ENCODE data around the gene LRRC3.

Gene LRRC3

DNA sequence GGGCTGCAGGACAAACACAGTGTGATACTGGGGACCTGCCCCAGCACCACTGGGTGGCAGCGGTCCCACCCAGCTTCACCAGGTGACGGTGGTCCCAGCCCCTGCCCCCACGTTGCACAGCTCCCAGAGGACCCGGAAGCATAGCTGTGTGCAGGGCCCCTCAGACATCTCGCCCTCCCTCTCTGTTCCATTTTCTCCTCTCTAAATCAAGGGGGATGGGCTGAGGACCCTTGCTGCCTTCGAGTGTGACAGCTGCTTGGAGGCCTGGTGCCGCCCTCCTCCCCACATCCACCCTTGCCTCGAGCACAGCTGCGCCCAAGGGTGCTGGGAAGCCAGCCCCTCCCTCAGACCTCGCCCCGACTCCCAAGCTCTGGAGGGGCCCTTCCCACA lies 16.1 kb upstream of the LRRC3 start:
- no peaks in the 10 kb centered on the region for H3K9me3 ChIP-seq (ENCODE audit: control insufficient read depth in 2 of 2, low read length in 2 of 2)
- no peak overlapping the region for H3K9ac ChIP-seq (ENCODE audit: low read depth in 1 of 2, low read length in 2 of 2)
- H3K27me3 ChIP-seq (ENCODE audit: control insufficient read depth in 2 of 2, insufficient read depth in 2 of 2, low read length in 2 of 2) = no peaks in the 10 kb centered on the region
- H3K36me3 ChIP-seq (ENCODE audit: control insufficient read depth in 2 of 2, insufficient read depth in 2 of 2, low read length in 2 of 2) = no peaks in the 10 kb centered on the region
- H3K27ac ChIP-seq (ENCODE audit: low read depth in 2 of 2, low read length in 2 of 2) = no peak overlapping the region
- no peak overlapping the region for H3K4me3 ChIP-seq (ENCODE audit: low read length in 2 of 2)
- H3K4me1 ChIP-seq (ENCODE audit: control insufficient read depth in 2 of 2, insufficient read depth in 2 of 2, low read length in 2 of 2) = peaks cover 0 to 3% of the 10 kb centered on the region in 2 donors

DNA sequence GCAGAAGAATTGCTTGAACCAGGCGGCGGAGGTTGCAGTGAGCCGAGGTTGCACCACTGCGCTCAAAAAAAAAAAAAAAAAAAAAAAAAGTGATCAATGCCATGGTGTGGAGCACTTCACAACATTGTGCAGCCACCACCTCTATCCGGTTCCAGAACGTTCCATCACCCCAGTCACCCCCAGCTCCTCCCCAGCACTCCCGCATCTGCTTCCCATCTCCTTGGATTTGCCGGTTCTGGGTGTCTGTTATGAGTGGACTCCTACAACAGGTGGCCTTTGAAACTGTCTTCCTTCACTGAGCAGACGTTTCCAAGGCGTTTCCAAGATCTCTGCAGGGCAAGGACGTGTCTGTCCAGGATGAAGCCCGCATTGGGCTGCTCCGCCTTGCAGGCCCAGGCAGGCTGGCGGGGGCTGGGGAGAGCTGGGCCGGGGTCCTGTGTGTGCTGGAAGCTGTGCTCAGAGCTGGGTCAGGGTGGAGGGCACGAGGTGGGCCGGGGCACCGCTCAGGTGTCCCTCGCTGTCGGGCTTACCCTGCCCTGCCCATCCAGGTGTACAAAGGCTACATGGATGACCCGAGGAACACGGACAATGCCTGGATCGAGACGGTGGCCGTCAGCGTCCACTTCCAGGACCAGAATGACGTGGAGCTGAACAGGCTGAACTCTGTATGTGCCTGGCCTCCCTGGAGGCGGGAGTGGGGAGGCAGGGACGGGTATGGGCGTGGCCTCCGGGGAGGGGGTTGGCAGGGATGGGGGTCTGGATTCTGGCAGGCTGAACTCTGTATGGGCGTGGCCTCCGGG lies 14.9 kb upstream of the LRRC3 start:
- Histone ChIP-seq H3K27me3 (ENCODE audit: control insufficient read depth in 2 of 2, insufficient read depth in 2 of 2, low read length in 2 of 2) (no peaks in the 10 kb centered on the region), H3K9ac (ENCODE audit: low read depth in 1 of 2, low read length in 2 of 2) (no peak overlapping the region), H3K4me1 (ENCODE audit: control insufficient read depth in 2 of 2, insufficient read depth in 2 of 2, low read length in 2 of 2) (peaks cover 0 to 3% of the 10 kb centered on the region in 2 donors), H3K36me3 (ENCODE audit: control insufficient read depth in 2 of 2, insufficient read depth in 2 of 2, low read length in 2 of 2) (no peaks in the 10 kb centered on the region), H3K9me3 (ENCODE audit: control insufficient read depth in 2 of 2, low read length in 2 of 2) (no peaks in the 10 kb centered on the region), H3K27ac (ENCODE audit: low read depth in 2 of 2, low read length in 2 of 2) (no peak overlapping the region), H3K4me3 (ENCODE audit: low read length in 2 of 2) (no peak overlapping the region)

DNA sequence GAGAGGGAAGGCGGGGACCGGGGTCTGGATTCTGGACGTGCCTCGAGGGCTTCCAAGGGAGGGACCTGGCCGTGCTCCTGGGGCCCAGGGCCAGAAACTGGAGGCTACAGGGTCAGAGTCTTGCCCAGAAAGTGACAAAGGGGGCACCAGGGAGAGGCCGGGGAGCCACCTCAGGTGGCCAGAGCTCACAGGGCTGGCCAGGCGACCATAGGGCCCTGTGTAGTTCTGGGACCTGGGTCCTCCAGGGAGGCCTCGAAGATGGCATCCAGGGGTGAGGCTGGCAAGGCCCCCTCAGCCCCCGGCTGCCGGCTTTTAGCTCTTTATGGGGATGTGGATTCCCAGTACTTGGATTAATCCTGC lies 14.3 kb upstream of the LRRC3 start:
- H3K9me3 ChIP-seq (ENCODE audit: control insufficient read depth in 2 of 2, low read length in 2 of 2) = no peaks in the 10 kb centered on the region

DNA sequence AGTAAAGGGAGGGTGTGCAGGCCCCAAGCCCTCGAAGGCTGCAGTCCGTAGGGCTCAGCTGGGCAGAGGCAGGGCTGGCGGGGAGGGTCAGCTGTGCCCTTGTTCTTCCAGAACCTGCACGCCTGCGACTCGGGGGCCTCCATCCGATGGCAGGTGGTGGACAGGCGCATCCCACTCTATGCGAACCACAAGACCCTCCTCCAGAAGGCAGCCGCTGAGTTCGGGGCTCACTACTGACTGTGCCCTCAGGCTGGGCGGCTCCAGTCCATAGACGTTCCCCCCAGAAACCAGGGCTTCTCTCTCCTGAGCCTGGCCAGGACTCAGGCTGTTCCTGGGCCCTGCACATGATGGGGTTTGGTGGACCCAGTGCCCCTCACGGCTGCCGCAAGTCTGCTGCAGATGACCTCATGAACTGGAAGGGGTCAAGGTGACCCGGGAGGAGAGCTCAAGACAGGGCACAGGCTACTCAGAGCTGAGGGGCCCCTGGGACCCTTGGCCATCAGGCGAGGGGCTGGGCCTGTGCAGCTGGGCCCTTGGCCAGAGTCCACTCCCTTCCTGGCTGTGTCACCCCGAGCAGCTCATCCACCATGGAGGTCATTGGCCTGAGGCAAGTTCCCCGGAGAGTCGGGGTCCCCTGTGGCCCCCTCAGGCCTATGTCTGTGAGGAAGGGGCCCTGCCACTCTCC lies 13.6 kb upstream of the LRRC3 start:
- Histone ChIP-seq H3K9me3 (ENCODE audit: control insufficient read depth in 2 of 2, low read length in 2 of 2) (no peaks in the 10 kb centered on the region), H3K36me3 (ENCODE audit: control insufficient read depth in 2 of 2, insufficient read depth in 2 of 2, low read length in 2 of 2) (no peaks in the 10 kb centered on the region), H3K27me3 (ENCODE audit: control insufficient read depth in 2 of 2, insufficient read depth in 2 of 2, low read length in 2 of 2) (no peaks in the 10 kb centered on the region)

More for the DNA sequence above, 14.3 kb upstream of the LRRC3 start:
- Histone ChIP-seq H3K27ac (ENCODE audit: low read depth in 2 of 2, low read length in 2 of 2) (no peak overlapping the region), H3K4me3 (ENCODE audit: low read length in 2 of 2) (no peak overlapping the region), H3K4me1 (ENCODE audit: control insufficient read depth in 2 of 2, insufficient read depth in 2 of 2, low read length in 2 of 2) (peaks cover 0 to 3% of the 10 kb centered on the region in 2 donors), H3K27me3 (ENCODE audit: control insufficient read depth in 2 of 2, insufficient read depth in 2 of 2, low read length in 2 of 2) (no peaks in the 10 kb centered on the region), H3K36me3 (ENCODE audit: control insufficient read depth in 2 of 2, insufficient read depth in 2 of 2, low read length in 2 of 2) (no peaks in the 10 kb centered on the region), H3K9ac (ENCODE audit: low read depth in 1 of 2, low read length in 2 of 2) (no peak overlapping the region)

DNA sequence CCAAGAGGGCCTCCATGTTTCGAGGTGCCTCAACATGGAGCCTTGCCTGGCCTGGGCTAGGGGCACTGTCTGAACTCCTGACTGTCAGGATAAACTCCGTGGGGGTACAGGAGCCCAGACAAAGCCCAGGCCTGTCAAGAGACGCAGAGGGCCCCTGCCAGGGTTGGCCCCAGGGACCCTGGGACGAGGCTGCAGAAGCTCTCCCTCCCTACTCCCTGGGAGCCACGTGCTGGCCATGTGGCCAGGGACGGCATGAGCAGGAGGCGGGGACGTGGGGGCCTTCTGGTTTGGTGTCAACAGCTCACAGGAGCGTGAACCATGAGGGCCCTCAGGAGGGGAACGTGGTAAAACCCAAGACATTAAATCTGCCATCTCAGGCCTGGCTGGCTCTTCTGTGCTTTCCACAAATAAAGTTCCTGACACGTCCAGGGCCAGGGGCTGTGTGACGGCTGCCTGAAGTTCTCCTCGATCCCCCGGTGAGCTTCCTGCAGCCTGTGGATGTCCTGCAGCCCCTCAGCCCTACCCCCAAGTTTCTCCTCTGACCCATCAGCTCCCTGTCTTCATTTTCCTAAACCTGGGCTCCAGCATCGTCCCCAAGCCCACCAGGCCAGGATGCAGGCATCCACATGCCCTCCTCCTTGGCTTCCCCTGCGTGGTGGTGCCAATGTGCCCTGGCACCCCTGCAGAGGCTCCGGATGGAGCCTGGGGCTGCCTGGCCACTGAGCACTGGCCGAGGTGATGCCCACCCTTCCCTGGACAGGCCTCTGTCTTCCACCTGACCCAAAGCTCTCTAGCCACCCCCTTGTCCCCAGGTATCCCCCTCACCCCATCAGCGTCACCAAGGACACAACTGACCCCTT lies 12.8 kb upstream of the LRRC3 start:
- Histone ChIP-seq H3K9ac (ENCODE audit: low read depth in 1 of 2, low read length in 2 of 2) (no peak overlapping the region), H3K27ac (ENCODE audit: low read depth in 2 of 2, low read length in 2 of 2) (no peak overlapping the region), H3K36me3 (ENCODE audit: control insufficient read depth in 2 of 2, insufficient read depth in 2 of 2, low read length in 2 of 2) (no peaks in the 10 kb centered on the region), H3K9me3 (ENCODE audit: control insufficient read depth in 2 of 2, low read length in 2 of 2) (no peaks in the 10 kb centered on the region), H3K4me3 (ENCODE audit: low read length in 2 of 2) (no peak overlapping the region), H3K27me3 (ENCODE audit: control insufficient read depth in 2 of 2, insufficient read depth in 2 of 2, low read length in 2 of 2) (peaks cover 0 to 3% of the 10 kb centered on the region in 2 donors), H3K4me1 (ENCODE audit: control insufficient read depth in 2 of 2, insufficient read depth in 2 of 2, low read length in 2 of 2) (peaks cover 0 to 3% of the 10 kb centered on the region in 2 donors)

More for the DNA sequence above, 13.6 kb upstream of the LRRC3 start:
- Histone ChIP-seq H3K27ac (ENCODE audit: low read depth in 2 of 2, low read length in 2 of 2) (no peak overlapping the region), H3K9ac (ENCODE audit: low read depth in 1 of 2, low read length in 2 of 2) (no peak overlapping the region), H3K4me1 (ENCODE audit: control insufficient read depth in 2 of 2, insufficient read depth in 2 of 2, low read length in 2 of 2) (peaks cover 0 to 3% of the 10 kb centered on the region in 2 donors), H3K4me3 (ENCODE audit: low read length in 2 of 2) (no peak overlapping the region)

DNA sequence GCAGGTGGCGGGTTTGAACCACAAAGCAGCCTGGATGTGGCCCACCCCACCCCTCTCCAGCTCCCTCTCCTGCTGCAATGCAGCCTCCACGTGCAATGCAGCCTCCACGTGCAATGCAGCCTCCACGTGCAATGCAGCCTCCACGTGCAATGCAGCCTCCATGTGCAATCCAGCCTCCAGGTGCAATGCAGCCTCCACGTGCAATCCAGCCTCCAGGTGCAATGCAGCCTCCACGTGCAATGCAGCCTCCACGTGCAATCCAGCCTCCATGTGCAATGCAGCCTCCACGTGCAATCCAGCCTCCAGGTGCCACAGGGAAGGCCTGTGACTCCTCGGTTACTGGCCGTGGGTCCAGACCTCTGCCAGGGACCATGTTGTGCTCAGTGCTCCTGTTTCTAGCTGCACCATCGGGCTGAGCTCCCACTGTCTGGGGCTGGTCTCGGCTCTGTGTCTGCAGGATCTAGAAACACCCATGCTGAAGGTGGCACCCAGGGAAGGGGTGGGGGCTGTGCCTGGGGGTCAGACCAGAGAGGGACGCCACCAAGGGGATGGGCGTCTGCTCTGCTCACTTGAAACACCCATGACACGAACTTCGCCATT lies 11.9 kb upstream of the LRRC3 start:
- Histone ChIP-seq H3K4me3 (ENCODE audit: low read length in 2 of 2) (no peak overlapping the region), H3K36me3 (ENCODE audit: control insufficient read depth in 2 of 2, insufficient read depth in 2 of 2, low read length in 2 of 2) (no peaks in the 10 kb centered on the region), H3K27ac (ENCODE audit: low read depth in 2 of 2, low read length in 2 of 2) (no peak overlapping the region), H3K9ac (ENCODE audit: low read depth in 1 of 2, low read length in 2 of 2) (no peak overlapping the region), H3K9me3 (ENCODE audit: control insufficient read depth in 2 of 2, low read length in 2 of 2) (no peaks in the 10 kb centered on the region), H3K27me3 (ENCODE audit: control insufficient read depth in 2 of 2, insufficient read depth in 2 of 2, low read length in 2 of 2) (peaks cover 0 to 3% of the 10 kb centered on the region in 2 donors), H3K4me1 (ENCODE audit: control insufficient read depth in 2 of 2, insufficient read depth in 2 of 2, low read length in 2 of 2) (no peaks in the 10 kb centered on the region)

DNA sequence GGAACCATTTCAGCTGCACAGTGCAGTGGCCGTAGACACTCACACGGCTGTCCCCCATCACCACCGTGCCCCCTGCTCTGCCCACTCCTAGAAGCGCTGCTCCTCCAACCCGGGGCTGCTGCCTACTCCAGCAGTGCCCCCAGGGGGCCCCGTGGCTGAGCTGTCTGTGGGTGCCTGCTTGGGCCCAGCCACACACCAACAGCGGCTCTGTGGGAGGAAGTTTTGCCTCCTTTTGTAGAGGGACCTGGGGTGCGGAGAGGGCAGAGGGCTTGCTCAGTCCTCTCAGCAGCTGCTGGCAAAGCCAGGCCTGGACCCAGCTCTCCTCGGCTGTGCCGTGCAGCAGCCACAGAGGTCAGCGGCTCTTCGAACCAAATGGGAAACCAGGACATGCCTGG lies 11.4 kb upstream of the LRRC3 start:
- Histone ChIP-seq H3K4me1 (ENCODE audit: control insufficient read depth in 2 of 2, insufficient read depth in 2 of 2, low read length in 2 of 2) (no peaks in the 10 kb centered on the region), H3K9me3 (ENCODE audit: control insufficient read depth in 2 of 2, low read length in 2 of 2) (no peaks in the 10 kb centered on the region), H3K9ac (ENCODE audit: low read depth in 1 of 2, low read length in 2 of 2) (no peak overlapping the region), H3K27ac (ENCODE audit: low read depth in 2 of 2, low read length in 2 of 2) (no peak overlapping the region), H3K27me3 (ENCODE audit: control insufficient read depth in 2 of 2, insufficient read depth in 2 of 2, low read length in 2 of 2) (peaks cover 0 to 3% of the 10 kb centered on the region in 2 donors), H3K4me3 (ENCODE audit: low read length in 2 of 2) (no peak overlapping the region), H3K36me3 (ENCODE audit: control insufficient read depth in 2 of 2, insufficient read depth in 2 of 2, low read length in 2 of 2) (no peaks in the 10 kb centered on the region)

DNA sequence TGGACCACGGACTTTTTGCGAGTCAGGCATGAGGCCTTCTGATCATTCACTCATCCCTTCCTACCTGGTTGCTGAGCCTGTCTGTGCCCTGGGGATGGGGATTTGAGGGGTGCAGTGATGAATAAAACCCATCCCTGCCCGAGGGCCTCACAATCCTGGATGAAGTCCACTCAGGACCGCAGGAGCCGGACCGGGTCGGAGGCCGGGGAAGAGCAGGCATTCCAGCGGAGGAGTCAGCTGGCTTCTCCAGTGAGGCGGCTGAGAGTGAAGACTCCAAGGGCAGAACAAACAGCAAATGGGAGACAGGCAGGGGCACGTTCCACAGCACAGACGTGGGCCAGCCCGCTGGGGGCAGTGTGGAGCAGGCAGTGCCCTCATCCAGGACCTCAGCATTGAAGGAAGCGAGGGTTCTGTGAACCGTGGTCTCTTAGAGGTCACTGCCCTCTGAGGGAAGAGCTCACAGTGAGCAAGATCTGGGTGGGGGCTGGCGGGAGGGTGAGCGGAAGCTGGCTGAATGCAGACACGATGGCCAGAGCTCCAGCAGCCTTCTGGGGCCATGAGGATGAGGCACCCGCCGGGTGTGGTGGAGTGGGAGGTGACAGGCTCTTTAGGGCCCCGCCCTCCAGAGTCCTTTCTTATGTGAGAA lies 10.9 kb upstream of the LRRC3 start:
- Histone ChIP-seq H3K4me1 (ENCODE audit: control insufficient read depth in 2 of 2, insufficient read depth in 2 of 2, low read length in 2 of 2) (no peaks in the 10 kb centered on the region), H3K27ac (ENCODE audit: low read depth in 2 of 2, low read length in 2 of 2) (no peak overlapping the region), H3K27me3 (ENCODE audit: control insufficient read depth in 2 of 2, insufficient read depth in 2 of 2, low read length in 2 of 2) (peaks cover 0 to 3% of the 10 kb centered on the region in 2 donors), H3K36me3 (ENCODE audit: control insufficient read depth in 2 of 2, insufficient read depth in 2 of 2, low read length in 2 of 2) (no peaks in the 10 kb centered on the region), H3K9me3 (ENCODE audit: control insufficient read depth in 2 of 2, low read length in 2 of 2) (no peaks in the 10 kb centered on the region), H3K4me3 (ENCODE audit: low read length in 2 of 2) (no peak overlapping the region), H3K9ac (ENCODE audit: low read depth in 1 of 2, low read length in 2 of 2) (no peak overlapping the region)

DNA sequence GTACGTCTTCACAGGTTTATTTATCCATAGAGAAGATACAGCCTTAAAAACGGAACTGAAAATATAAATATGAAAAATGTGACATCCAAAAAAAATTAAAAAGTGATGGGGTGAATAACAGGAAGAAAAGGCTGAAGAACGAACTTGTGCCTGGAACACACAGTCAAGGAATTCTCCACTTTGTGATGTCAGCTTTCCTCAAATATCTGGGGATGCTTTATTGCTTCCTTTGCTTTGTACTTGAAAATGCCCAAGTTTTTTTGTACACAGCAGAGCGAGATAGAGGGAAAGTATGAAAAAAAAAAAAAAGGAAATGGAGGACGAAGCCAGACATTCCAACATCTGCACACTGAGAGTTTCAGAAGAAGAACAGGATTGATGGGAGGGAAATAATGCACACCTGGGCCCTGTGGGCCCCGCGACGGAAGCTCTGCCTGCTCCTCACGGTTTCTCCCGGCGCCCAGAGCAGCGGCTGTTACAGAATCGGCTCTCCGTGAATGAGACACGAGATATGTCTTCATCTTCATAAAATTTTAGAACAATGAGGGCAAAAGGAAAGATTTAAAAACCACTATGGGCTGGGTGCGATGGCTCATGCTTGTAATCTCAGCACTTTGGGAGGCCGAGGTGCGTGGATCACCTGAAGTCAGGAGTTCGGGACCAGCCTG lies 10.0 kb upstream of the LRRC3 start:
- H3K9ac ChIP-seq (ENCODE audit: low read depth in 1 of 2, low read length in 2 of 2) = no peak overlapping the region
- no peaks in the 10 kb centered on the region for H3K36me3 ChIP-seq (ENCODE audit: control insufficient read depth in 2 of 2, insufficient read depth in 2 of 2, low read length in 2 of 2)
- no peak overlapping the region for H3K27ac ChIP-seq (ENCODE audit: low read depth in 2 of 2, low read length in 2 of 2)
- H3K9me3 ChIP-seq (ENCODE audit: control insufficient read depth in 2 of 2, low read length in 2 of 2) = no peaks in the 10 kb centered on the region
- H3K27me3 ChIP-seq (ENCODE audit: control insufficient read depth in 2 of 2, insufficient read depth in 2 of 2, low read length in 2 of 2) = peaks cover 0 to 3% of the 10 kb centered on the region in 2 donors
- H3K4me1 ChIP-seq (ENCODE audit: control insufficient read depth in 2 of 2, insufficient read depth in 2 of 2, low read length in 2 of 2) = no peaks in the 10 kb centered on the region
- H3K4me3 ChIP-seq (ENCODE audit: low read length in 2 of 2) = no peak overlapping the region

Measured in mucosa of rectum (tissue), 2 donors.